Activated naive CD4-positive, alpha-beta T cell (primary cell): ENCODE measurements around the gene TRIM25.
"Not testable (repeated sequence)": the region's sequence is repeated elsewhere in the genome, so short reads cannot be mapped to it uniquely, and the experiment has no call there.

Source experiments
- DNase-seq, 4 experiments: peaks; one replicate each; lab custom pipeline; 2025; lab: John Stamatoyannopoulos, UW

The TRIM25 gene, protein sequence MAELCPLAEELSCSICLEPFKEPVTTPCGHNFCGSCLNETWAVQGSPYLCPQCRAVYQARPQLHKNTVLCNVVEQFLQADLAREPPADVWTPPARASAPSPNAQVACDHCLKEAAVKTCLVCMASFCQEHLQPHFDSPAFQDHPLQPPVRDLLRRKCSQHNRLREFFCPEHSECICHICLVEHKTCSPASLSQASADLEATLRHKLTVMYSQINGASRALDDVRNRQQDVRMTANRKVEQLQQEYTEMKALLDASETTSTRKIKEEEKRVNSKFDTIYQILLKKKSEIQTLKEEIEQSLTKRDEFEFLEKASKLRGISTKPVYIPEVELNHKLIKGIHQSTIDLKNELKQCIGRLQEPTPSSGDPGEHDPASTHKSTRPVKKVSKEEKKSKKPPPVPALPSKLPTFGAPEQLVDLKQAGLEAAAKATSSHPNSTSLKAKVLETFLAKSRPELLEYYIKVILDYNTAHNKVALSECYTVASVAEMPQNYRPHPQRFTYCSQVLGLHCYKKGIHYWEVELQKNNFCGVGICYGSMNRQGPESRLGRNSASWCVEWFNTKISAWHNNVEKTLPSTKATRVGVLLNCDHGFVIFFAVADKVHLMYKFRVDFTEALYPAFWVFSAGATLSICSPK

DNA sequence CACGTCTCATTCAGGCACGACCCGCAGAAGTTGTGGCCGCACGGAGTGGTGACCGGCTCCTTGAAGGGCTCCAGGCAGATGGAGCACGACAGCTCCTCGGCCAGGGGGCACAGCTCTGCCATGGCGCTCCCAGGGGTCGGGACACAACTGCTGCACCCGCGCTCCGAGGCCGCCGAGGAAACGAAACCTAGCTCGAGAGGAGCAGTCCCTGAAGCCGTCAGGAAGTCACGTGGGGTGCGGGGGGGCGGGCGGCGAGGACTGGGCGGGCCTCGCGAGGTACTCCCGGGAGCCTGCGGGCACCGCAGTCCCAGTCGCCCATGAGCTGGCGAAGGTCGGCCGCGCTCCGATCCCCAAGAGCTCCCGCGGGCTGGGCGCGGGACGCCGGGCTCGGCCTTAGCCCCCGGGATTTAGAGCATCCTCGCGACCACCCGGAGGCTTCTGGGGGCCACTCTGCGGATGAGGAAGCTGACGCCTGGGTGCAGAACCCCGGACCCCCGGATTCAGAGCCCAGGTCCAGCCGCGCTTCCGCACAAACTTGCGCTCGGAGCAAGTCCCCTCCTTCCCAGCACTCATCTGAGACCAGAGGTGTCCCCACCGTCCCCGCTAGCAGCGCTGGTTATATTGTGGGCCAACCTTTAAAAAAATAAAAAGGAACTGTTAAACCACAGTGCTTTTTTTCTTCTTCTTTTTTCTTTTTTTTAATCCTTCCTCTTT is at the start of gene TRIM25:
TRIM25 (minus strand) TSS at position 183 of the 714 bp plus-strand sequence; CDS start at position 122, 61 bp downstream.
- peak; percentile 63 to 89 (median 78) for DNase-seq

DNA sequence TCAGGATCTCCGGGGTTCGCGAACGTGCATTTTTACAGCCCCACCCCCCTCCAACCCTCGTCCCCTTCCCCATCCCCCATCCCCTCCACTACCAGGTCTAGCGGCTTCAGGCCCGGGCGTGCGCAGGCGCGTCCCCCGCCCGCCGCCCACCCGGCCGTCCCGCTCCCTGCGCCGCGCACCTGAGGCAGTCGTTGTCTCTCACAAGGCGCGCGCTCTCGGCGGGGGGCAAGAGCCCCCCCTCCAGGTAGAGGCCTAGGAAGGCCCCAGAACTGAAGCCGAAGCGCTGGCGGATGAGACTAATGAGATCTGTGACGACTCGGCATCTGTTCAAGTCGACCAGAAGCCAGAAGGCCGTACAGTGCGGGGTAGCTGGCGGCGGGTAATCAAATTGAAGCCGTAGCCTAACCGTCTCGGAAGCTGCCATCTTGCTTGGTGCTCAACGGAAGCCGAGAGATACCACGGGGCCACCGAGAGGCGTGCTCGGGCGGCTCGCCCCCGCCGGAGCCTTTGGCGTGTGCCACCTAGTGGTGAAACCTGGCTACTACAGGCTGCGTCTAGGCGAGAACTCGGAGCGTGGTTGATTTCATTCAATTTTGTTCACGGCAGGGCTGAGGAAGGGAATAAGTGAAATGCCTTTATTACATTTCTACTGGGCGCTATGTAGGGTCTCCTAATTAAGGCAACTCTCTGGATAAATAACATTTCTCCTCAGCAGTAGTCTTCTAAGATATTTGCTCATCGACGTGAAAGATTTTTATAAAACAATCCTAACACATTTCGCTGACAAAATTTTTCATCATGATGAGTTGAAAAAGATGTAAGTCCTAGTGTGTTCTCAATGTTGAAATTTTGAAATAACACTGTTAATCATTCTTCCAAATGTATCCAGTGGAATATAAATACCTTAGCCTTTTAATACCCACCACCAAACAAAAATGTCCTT is 47.0 kb upstream of the TRIM25 start, which contains the start of gene COIL:
COIL (minus strand) TSS at position 455 of the 943 bp plus-strand sequence; CDS start at position 424, 31 bp downstream.
- peak; percentile 82 to 97 (median 90) for DNase-seq

DNA sequence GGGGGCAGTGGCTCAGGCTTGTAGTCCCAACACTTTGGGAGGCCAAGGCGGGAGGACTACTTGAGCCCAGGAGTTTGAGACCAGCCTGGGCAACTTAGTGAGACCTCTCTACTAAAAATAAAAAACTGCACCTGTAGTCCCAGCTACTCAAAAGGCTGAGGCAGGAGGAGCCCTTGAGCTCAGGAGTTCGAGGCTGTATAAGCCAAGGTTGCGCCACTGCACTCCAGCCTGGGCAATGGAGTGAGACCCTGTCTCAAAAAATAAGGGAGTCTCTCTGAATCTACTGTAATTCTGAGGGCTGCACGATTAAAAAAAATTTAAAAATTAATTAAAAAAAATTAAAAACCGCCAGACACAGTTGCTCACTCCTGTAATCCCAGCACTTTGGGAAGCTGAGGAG is 43.1 kb upstream of the TRIM25 start:
- DNase-seq, result no peak

DNA sequence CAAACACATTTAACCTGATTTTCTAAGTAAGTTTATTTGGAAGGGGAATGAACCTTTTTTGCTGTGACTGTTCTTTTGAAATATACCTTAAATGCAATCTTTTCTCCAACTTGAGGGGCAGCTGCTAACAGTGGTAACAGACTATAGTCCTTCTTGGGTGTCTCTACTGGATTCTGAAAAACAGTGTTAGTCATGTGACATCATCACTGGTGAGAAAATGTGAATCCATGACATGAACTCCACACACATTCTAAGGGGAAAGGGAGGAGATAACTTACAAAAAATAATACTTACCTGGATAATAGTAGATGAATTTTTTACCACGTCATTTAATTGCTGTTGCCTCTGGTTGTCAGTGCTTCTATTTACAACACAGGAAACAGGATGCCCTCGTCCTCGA is 35.7 kb upstream of the TRIM25 start:
- DNase-seq, result no peak

DNA sequence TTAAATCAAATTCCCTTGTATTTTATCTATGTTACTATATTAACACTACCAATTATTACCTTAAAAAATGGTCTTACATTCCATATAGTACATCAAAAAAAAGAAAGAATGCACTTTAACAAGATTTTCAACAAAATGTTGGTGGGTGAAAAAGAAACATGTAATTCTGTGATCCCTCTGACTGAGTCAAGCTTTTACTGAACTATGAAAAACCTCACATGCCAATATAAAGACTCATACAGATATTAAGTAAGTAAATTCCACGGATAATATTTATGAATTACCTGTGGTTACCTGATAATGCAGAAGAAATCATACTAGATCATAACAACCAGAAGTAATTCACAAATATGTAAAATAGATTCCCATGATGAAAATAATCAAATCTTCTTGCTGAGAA is 34.6 kb upstream of the TRIM25 start:
- no peak for DNase-seq

DNA sequence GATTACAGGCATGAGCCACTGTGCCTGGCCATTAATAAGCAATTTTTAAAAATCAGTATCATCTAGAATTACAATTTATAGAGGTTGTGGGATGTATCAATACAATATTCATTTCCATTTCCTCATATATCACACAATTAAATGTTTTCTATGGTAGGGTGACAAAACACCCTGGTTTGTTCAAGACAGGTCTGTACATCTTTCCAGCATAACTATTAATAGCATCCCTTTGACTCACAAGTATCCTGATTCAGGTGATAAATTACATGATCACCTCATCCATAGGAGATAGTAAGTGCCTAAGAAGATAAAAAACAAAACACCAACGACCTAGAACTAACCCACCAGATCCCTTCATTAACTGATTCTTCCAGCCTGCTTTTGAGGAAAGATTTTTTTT is 33.9 kb upstream of the TRIM25 start:
- DNase-seq, result no peak

DNA sequence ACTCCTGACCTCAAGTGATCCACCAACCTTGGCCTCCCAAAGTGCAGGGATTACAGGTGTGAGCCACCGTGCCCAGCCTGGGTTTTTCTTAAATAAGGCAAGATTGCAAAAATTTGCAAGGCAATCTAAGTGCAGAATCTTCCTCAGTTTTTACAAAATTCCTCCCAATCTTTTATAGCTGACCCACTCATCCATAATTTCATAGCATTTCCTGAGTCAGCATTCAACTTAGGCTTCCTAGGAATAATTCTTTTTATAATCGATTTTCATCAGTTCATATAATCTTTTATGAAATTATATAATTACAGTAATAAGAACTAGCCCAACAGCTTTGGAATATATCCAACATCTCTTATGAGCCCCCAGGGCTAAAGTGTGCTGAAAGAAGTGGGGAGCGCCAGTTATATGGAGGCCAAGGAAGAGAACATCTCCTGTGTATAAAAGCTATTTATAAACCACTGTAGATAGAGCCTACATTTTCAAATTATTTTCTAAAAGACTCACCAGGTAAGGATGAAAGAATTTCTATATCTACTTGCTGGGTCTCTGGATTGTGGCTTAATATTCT is 32.2 kb upstream of the TRIM25 start:
- DNase-seq, result no peak

DNA sequence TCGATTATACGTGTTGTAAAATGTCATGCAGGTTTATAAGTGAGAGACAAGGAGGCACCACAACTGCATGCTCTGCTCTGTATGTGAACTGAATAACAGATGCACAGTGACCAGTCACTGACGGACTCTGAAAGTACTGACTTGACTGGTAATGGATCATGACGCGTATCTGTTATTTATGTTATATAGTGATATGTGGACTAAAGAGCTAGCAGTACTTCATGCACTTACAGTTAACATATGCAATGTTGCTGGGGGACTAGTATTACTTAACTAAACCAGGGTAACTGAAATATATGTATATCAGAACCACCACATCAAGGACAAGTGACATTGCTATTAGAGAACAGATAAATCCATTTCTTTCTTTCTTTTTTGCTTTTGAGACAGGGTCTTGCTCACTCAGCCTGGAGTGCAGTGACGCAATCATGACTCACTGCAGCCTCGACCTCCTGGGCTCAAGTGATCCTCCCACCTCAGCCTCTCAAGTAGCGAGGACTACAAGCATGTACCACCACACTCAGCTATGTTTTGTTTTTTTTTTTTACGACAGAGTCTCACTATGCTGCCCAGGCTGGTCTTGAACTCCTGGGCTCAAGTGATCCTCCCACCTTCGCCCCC is 29.8 kb upstream of the TRIM25 start:
- no peak for DNase-seq

DNA sequence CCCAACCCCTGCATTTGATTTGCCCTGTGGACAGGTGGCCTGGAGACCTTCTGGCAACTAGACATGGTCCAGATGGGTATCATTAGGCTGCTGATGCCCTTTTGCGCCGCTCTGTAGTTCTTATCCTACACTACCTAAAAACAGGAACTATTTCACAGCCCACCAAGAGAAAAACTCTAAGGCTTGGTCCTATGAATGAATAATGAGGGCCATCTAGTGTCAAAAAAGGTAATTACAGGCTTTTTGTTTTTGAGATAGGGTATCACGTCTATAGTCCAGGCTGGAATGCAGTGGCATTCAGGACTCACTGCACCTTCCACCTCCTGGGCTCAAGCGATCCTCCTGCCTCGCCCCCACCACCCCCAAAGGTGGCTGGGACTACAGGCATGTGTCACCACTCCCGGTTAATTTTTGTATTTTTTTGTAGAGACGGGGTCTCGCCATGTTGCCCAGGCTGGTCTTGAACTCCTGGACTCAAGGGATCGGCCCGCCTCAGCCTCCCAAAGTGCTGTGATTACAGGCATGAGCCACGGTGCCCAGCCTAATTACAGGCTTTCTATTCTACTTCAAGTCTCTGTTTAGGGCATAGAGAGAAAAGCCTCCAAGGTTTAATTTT is 26.1 kb upstream of the TRIM25 start:
- DNase-seq, result no peak

DNA sequence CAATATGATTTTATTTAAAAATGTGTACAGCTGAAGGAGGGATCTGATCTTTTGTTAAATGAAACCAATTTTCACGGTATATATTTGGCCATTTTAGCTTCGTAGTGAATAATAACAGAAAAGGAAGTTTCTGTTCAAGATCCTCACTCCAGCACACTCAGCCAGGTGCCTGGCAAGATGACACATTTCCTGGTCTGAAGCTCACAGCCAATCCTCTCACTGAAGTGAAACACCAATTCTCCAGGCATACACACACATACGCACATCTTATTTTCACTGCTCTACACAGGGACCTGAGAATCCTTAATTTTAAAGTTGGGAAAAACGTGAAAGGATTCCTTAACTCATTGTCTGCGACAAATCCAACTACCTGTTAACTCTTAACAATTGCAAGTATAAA is 24.4 kb upstream of the TRIM25 start:
- not testable (repeated sequence) for DNase-seq

DNA sequence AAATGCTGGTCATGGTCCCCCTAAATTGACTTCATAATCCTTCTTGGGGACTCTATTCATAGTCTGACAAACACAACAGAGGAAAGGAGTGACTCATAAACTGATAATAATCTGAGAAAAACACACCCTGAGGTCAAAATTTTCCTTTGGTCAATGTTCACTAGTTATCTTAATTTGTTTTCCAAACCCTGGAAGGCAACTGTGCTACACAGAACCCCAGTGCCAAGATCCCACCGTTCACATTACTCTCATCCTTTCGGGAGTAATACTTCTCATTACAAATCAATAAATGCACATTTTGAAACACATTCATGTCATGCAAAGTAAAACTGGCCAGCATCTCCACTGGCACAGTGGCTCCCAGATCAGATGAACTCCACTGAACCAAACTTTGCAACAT is 23.8 kb upstream of the TRIM25 start:
- DNase-seq, result no peak

DNA sequence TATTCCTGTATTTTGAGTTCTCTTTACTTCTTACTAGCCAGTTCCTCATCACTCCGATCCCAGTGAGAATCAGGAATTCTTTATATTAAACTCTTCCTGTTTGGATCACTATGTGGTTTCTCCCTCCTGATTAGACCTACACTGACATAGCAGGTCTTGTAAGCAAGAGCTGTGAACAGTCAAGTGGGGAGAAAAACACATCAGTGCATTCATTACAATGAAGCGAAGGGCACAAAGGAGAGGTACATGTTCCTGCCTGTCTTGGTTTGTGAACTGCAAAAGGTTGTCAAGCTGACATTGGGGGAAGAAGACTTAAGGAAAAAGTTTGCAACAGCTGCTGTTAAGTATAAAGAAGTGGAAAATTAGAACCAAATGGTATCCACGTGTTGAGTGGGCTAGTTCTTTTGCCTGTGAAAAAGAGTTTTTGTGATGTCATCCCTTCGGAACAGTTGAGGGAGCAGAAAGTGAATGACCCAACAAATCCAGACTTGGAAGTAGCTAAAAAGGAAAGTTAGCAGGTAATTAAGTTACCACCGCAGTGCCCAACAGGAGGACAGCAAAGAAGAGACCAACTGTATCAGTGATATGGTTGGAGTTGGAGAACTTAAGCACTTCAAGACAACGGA is 23.0 kb upstream of the TRIM25 start:
- no peak for DNase-seq

DNA sequence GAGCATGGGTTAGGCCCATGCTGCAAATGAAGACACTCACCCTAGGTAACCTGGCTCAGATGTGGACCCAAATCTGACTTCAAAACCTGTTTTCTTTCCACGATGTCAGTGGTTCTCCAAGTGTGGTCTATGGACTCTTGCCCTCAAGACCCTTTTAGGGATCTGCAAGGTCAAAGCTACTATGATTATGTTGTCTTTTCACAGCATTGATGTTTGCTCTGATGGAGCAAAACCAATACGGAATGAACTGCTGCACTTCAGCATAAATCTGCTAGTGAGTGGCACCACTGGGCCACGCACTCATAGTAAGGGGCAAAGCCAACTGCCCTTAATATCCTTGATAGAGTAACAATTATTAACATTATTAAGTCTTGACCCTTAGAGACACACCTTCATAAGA is 21.6 kb upstream of the TRIM25 start:
- no peak for DNase-seq

DNA sequence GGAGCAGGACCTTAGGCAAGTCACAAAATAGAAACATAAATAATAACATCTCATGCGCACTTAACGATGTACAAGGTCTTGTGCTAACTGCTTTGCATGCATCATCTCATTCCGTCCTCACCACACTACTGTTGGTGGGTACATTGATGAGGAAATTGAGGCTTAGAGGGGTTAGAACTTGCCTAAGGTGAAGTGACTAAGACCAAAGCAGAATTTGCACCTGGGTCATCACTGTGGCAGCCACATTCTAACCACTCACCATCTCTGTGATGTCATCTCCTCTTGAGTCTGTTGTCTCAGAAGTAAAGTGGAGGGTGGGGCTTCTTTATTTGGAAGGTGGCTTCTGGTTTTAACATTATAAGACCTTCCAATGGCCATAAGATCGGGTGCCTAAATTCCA is 20.4 kb upstream of the TRIM25 start:
- no peak for DNase-seq

DNA sequence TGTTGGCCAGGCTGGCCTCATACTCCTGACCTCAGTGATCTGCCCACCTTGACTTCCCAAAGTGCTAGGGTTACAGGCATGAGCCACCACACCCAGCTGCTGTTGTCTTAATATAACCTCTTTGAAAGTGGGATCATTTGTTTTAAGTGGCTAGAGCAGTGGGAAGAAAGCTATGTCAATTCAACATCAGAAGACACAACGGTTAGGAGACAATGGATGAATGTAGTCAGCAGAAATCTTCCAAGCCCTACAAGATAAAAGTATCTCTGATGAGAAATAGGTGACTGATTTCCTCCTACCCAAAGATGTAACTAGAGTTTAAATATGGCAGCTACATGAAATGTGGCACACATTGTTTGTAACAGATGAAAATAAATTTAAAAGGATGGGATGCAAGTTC is 20.0 kb upstream of the TRIM25 start:
- no peak for DNase-seq

DNA sequence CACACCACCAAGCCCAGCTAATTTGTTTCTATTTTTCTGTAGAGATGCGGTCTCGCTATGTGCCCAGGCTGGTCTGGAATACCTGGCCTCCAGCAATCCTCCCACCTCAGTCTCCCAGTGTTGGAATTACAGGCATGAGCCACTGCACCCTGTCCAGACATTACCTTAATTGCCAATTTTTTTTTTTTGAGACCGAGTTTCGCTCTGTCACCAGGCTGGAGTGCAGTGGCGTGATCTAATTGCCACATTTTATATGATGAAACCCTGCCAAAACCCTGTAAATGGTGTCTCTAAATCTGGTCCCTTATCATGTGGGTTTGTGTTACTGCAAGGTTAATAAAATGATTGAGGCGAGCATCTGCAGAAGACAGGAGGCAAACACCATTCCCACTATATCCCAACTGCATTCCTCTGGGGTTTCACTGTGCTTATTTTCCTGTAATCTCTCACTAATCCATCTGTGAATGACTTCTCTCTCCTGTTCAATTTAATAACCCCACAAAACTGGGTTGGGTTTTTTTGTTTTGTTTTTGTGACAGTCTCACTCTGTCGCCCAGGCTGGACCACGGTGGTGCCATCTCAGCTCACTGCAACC is 19.4 kb upstream of the TRIM25 start:
- DNase-seq, result no peak

DNA sequence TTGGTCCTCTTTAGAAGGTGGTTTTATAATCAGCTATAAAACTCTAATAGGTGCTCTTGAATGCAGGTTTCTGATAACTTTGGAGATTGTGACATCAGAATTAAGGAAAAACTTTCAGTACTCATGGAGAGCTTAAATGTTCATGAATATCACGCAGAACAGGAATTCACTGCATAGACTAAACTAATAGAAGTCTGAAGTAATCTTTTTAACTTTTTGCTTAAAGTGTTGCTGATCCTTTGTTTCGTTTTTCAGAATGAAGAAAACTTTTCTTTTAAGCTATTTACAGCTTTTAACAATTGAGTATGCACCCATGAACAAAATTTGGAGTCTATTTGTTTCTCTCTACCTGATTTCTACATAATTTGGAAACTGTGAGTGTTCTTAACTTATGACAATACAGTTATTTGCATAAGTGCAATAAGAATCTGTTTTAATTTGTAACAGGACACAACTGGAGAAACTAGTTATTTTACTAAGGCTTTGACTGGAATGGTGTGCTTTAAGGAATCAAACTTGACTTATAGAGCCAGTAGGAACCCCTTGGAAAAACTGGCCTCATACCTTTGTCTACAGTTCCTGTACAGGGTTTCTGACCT is 17.0 kb upstream of the TRIM25 start:
- no peak for DNase-seq

DNA sequence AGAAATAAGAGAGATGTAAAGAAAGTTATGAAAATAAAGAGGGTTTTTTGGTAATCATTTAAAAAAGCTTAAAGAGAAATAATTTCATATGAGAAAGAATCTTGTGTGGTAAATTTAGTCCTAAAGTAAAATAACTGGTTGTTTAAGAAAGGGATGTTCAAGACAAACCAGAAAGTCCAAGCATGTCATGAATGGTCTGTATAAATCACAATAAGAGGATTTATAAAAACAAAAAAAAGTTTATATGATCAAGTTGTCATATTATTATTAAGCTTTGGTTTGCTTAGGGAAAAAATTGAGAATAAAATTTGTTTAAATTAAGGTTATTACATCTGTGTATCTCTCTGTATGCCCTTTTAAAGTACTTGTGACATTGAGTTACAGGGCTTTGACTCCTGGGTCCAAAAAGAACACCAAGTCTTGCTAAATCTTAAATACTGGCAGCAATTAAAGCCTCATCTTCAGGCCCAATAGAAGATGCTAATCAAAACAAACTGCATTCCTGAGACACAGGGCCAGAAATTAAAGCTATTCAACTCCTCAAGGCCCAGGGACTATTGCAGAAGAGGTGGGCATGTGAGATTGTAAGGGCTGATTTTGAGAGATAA is 15.6 kb upstream of the TRIM25 start:
- DNase-seq, result no peak

DNA sequence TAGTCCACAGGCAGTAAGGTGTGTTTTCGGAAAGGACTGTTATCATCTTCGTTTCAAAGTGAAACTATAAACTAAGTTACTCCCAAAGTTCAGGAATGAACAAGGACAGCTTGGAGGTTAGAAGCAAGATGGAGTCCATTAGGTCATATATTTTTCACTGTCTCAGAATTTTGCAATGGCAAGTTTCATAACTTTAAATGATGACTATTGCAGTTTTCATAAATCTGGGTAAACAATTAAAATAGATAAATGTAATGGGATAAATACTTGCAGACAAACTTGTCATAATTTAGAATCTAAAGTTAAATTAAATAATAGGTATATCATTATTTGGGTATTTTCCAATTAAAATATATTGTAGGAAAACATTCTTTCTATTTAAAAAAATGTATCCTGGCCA is 14.7 kb upstream of the TRIM25 start:
- DNase-seq, result no peak
